Vagina (tissue), 2 donors: Measurements from ENCODE around the gene CCDC60. TPM values are rescaled to one million over a fixed set of nuclear protein-coding genes. Genes with fewer than 3 reads are reported as not detected.

Experiments
- DNase-seq, 2 donors: peaks; one replicate each; pipeline ENCODE4 v3.0.0-alpha.2; 2017; ENCODE audit errors: extremely low spot score in 2 of 2
- H3K27ac ChIP-seq: fragments of 200-600 bp; sonication (generic); one replicate; pipeline ENCODE4 v1.5.1; 2019
- H3K27me3 ChIP-seq: fragments of 200-600 bp; sonication (generic); one replicate; pipeline ENCODE4 v1.5.1; 2019
- H3K36me3 ChIP-seq, 2 donors: fragments of 200-600 bp; sonication (generic); one replicate each; pipeline ENCODE4 v1.5.1; 2017 to 2019
- H3K4me1 ChIP-seq: fragments of 200-600 bp; sonication (generic); one replicate; pipeline ENCODE4 v1.5.1; 2019
- H3K4me3 ChIP-seq, 2 donors: fragments of 200-600 bp; sonication (generic); 1 replicate in 1 of 2; 2 replicates in 1 of 2; pipeline ENCODE4 v1.5.1; 2016 to 2019
- H3K9me3 ChIP-seq: fragments of 200-600 bp; sonication (generic); one replicate; pipeline ENCODE4 v1.5.1; 2019
- POLR2A ChIP-seq, 2 donors: fragments of 450-650 bp; IDR thresholded peaks; one replicate each; pipeline ENCODE4 v1.6.1; 2017; ENCODE audit warnings: antibody characterized with exemption in 2 of 2, mild to moderate bottlenecking in 2 of 2, moderate library complexity in 2 of 2
- POLR2AphosphoS5 ChIP-seq, 2 donors: sonication (generic); formaldehyde crosslinking; IDR thresholded peaks; one replicate each; pipeline ENCODE4 v1.9.0; 2017; ENCODE audit warnings: antibody characterized with exemption in 2 of 2, mild to moderate bottlenecking in 2 of 2, low read depth in 1 of 2; ENCODE audit not compliant: insufficient read depth in 1 of 2
- intact Hi-C: fragments of 100-400 bp; cut with DNase I; formaldehyde crosslinking; loops from one replicate; pipeline ENCODE4 v1.15.1; 2023
- total RNA-seq: library from RNA; depleted of rRNA; stranded (reverse); fragments of >200 nt; gene quantifications from one replicate; pipeline ENCODE4 v1.2.3, GENCODE V29; 2016
- TF ChIP-seq, protein P1 (sequence below), 3 experiments: fragments of 450-650 bp in 2 of 3; fragments of 200-600 bp in 1 of 3; sonication (generic) in 1 of 3; IDR thresholded peaks; one replicate each; pipeline ENCODE4 v1.5.1; 2017 to 2019; ENCODE audit warnings: antibody characterized with exemption in 3 of 3, mild to moderate bottlenecking in 2 of 3, moderate library complexity in 2 of 3

CCDC60 gene
- total RNA-seq, 1 donor from 2014 or later: not detected

- TF ChIP-seq POLR2AphosphoS5 (IDR thresholded peaks at IDR 0.05; ENCODE audit: insufficient read depth in 1 of 2, low read depth in 1 of 2): no peak
- TF ChIP-seq, protein P1, sequence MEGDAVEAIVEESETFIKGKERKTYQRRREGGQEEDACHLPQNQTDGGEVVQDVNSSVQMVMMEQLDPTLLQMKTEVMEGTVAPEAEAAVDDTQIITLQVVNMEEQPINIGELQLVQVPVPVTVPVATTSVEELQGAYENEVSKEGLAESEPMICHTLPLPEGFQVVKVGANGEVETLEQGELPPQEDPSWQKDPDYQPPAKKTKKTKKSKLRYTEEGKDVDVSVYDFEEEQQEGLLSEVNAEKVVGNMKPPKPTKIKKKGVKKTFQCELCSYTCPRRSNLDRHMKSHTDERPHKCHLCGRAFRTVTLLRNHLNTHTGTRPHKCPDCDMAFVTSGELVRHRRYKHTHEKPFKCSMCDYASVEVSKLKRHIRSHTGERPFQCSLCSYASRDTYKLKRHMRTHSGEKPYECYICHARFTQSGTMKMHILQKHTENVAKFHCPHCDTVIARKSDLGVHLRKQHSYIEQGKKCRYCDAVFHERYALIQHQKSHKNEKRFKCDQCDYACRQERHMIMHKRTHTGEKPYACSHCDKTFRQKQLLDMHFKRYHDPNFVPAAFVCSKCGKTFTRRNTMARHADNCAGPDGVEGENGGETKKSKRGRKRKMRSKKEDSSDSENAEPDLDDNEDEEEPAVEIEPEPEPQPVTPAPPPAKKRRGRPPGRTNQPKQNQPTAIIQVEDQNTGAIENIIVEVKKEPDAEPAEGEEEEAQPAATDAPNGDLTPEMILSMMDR (IDR thresholded peaks at IDR 0.05): no peak
- no peak for TF ChIP-seq POLR2A (IDR thresholded peaks at IDR 0.05)
- no peak overlapping the region for H3K4me3 ChIP-seq
Observed at GRCh38 chr12:119299130-119299529, 35.4 kb upstream of the CCDC60 start.

GRCh38 chr12:119301379-119301778, 33.1 kb upstream of the CCDC60 start:
- H3K9me3 ChIP-seq: no peaks in the 10 kb centered on the region
- no peak overlapping the region for H3K27ac ChIP-seq
- TF ChIP-seq, protein P1 (IDR thresholded peaks at IDR 0.05): no peak
- no peak for TF ChIP-seq POLR2A (IDR thresholded peaks at IDR 0.05)
- no peak for TF ChIP-seq POLR2AphosphoS5 (IDR thresholded peaks at IDR 0.05; ENCODE audit: insufficient read depth in 1 of 2, low read depth in 1 of 2)
- H3K4me1 ChIP-seq: no peaks in the 10 kb centered on the region
- no peaks in the 10 kb centered on the region for H3K36me3 ChIP-seq
- DNase-seq: no peak
- H3K27me3 ChIP-seq: no peaks in the 10 kb centered on the region
- H3K4me3 ChIP-seq: no peak overlapping the region
- intact Hi-C loops: no loop called here

More at GRCh38 chr12:119299130-119299529, 35.4 kb upstream of the CCDC60 start:
- no peaks in the 10 kb centered on the region for H3K27me3 ChIP-seq
- no peak overlapping the region for H3K27ac ChIP-seq
- DNase-seq: no peak
- no peaks in the 10 kb centered on the region for H3K4me1 ChIP-seq
- H3K36me3 ChIP-seq: no peaks in the 10 kb centered on the region
- intact Hi-C loops: no loop called here
- H3K9me3 ChIP-seq: no peaks in the 10 kb centered on the region

DNA sequence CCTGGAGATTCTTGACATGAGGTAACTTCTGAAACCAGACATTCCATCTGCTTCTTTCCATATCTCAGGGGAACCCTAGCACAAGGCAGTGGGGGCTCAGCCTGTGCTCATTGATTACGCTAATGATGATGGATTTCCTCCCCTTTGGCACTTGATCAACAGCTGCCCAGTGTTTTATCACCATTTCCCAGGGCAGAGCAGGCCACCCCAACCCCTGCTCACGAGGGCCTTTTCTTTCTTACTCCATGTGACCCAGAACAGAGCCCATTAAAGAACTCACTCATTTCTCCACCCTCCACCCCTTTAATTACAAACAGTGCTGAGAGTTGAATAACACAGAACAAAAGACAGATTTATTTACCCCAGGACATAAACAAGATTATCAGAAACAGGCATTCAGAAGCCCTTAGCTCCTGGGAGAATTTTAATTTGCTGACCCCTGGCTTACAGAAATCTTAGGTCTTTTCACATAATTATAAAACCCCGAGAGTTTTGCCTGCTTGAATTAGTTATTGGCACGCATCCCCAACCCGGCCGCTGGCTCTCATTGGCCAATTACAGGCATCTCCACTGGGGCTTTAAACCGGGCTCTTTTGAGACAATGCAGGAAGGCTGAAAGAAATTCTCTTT, 32.0 kb upstream of the CCDC60 start:
- no peak for DNase-seq
- Histone ChIP-seq H3K4me3 (no peak overlapping the region), H3K27ac (no peak overlapping the region), H3K9me3 (no peaks in the 10 kb centered on the region), H3K36me3 (no peaks in the 10 kb centered on the region), H3K4me1 (no peaks in the 10 kb centered on the region), H3K27me3 (no peaks in the 10 kb centered on the region)
- intact Hi-C loops: no loop called here
- TF ChIP-seq POLR2AphosphoS5 (IDR thresholded peaks at IDR 0.05; ENCODE audit: insufficient read depth in 1 of 2, low read depth in 1 of 2): no peak
- no peak for TF ChIP-seq POLR2A (IDR thresholded peaks at IDR 0.05)
- TF ChIP-seq, protein P1 (IDR thresholded peaks at IDR 0.05): no peak

GRCh38 chr12:119306593-119306992, 27.9 kb upstream of the CCDC60 start:
- Histone ChIP-seq H3K4me3 (no peak overlapping the region), H3K27ac (no peak overlapping the region), H3K4me1 (no peaks in the 10 kb centered on the region), H3K9me3 (no peaks in the 10 kb centered on the region), H3K27me3 (no peaks in the 10 kb centered on the region), H3K36me3 (no peaks in the 10 kb centered on the region)
- DNase-seq: no peak
- intact Hi-C loops: no loop called here
- TF ChIP-seq POLR2A (IDR thresholded peaks at IDR 0.05) (no peak), POLR2AphosphoS5 (IDR thresholded peaks at IDR 0.05; ENCODE audit: insufficient read depth in 1 of 2, low read depth in 1 of 2) (no peak)
- TF ChIP-seq, protein P1 (IDR thresholded peaks at IDR 0.05): no peak

GRCh38 chr12:119307747-119308146, 26.8 kb upstream of the CCDC60 start:
- no peak for DNase-seq
- no peaks in the 10 kb centered on the region for H3K27me3 ChIP-seq
- no peak overlapping the region for H3K27ac ChIP-seq
- TF ChIP-seq, protein P1 (IDR thresholded peaks at IDR 0.05): no peak
- H3K4me3 ChIP-seq: no peak overlapping the region
- H3K36me3 ChIP-seq: no peaks in the 10 kb centered on the region
- H3K9me3 ChIP-seq: no peaks in the 10 kb centered on the region
- intact Hi-C loops: no loop called here
- no peaks in the 10 kb centered on the region for H3K4me1 ChIP-seq
